MM.1S (cell line): ENCODE results near the gene CST1.
"Not testable (repeated sequence)": the region's sequence is repeated elsewhere in the genome, so short reads cannot be mapped to it uniquely, and the experiment has no call there.

ENCODE experiments used
- EZH2 ChIP-seq: fragments of 300-600 bp; sonication (generic); optimal IDR thresholded peaks from 2 replicates; pipeline ENCODE3; 2017; ENCODE audit warnings: low read depth, mild to moderate bottlenecking, antibody characterized with exemption, low read length, mixed read lengths
- TF ChIP-seq, protein P1 (sequence below): fragments of 300-600 bp; sonication (generic); IDR thresholded peaks from 2 replicates; pipeline ENCODE4 v1.5.1; 2016; ENCODE audit warnings: antibody characterized with exemption, low read length, mixed read lengths

GRCh38 chr20:23723659-23724307 lies 27.0 kb downstream of the CST1 start:
- TF ChIP-seq, protein P1, sequence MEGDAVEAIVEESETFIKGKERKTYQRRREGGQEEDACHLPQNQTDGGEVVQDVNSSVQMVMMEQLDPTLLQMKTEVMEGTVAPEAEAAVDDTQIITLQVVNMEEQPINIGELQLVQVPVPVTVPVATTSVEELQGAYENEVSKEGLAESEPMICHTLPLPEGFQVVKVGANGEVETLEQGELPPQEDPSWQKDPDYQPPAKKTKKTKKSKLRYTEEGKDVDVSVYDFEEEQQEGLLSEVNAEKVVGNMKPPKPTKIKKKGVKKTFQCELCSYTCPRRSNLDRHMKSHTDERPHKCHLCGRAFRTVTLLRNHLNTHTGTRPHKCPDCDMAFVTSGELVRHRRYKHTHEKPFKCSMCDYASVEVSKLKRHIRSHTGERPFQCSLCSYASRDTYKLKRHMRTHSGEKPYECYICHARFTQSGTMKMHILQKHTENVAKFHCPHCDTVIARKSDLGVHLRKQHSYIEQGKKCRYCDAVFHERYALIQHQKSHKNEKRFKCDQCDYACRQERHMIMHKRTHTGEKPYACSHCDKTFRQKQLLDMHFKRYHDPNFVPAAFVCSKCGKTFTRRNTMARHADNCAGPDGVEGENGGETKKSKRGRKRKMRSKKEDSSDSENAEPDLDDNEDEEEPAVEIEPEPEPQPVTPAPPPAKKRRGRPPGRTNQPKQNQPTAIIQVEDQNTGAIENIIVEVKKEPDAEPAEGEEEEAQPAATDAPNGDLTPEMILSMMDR = peak; percentile 27
- not testable (repeated sequence) for TF ChIP-seq EZH2
